ENCODE measurements around the gene LGR4.

Gene LGR4

GRCh38 chr11:27420722-27421572 is 51.6 kb downstream of the LGR4 start:
- Histone ChIP-seq H3K4me2 (ENCODE audit: low read length) (no peak overlapping the region), H3K4me3 (ENCODE audit: low read length) (no peak overlapping the region), H3K9me2 (replicated peaks; ENCODE audit: control insufficient read depth, low read length) (no peaks in the 10 kb centered on the region), H3K27ac (ENCODE audit: low read depth, low read length) (no peak overlapping the region), H3K27me3 (ENCODE audit: control insufficient read depth, low read length) (no peaks in the 10 kb centered on the region), H3K79me2 (ENCODE audit: control insufficient read depth, low read length) (no peaks in the 10 kb centered on the region), H3K9me3 (ENCODE audit: control insufficient read depth, insufficient read depth, low read length) (no peaks in the 10 kb centered on the region), H3F3A (ENCODE audit: control insufficient read depth, insufficient read depth) (no peaks in the 10 kb centered on the region), H4K20me1 (ENCODE audit: control insufficient read depth, insufficient read depth, low read depth, low read length) (no peaks in the 10 kb centered on the region), H3K4me1 (ENCODE audit: control insufficient read depth, low read length) (no peaks in the 10 kb centered on the region), H3K36me3 (ENCODE audit: control insufficient read depth, low read length) (no peaks in the 10 kb centered on the region)
- no peak for TF ChIP-seq EZH2phosphoT487 (IDR thresholded peaks at IDR 0.05; ENCODE audit: borderline replicate concordance, low read length)

- H4K20me1 ChIP-seq (ENCODE audit: control insufficient read depth, insufficient read depth, low read depth, low read length), result no peaks in the 10 kb centered on the region
- H3K4me2 ChIP-seq (ENCODE audit: low read length), result no peak overlapping the region
- no peaks in the 10 kb centered on the region for H3K79me2 ChIP-seq (ENCODE audit: control insufficient read depth, low read length)
- no peaks in the 10 kb centered on the region for H3K27me3 ChIP-seq (ENCODE audit: control insufficient read depth, low read length)
- H3K9me2 ChIP-seq (replicated peaks; ENCODE audit: control insufficient read depth, low read length), result no peaks in the 10 kb centered on the region
- no peak overlapping the region for H3K4me3 ChIP-seq (ENCODE audit: low read length)
- H3K9me3 ChIP-seq (ENCODE audit: control insufficient read depth, insufficient read depth, low read length), result no peaks in the 10 kb centered on the region
- no peaks in the 10 kb centered on the region for H3K36me3 ChIP-seq (ENCODE audit: control insufficient read depth, low read length)
- H3K27ac ChIP-seq (ENCODE audit: low read depth, low read length), result no peak overlapping the region
- no peaks in the 10 kb centered on the region for H3F3A ChIP-seq (ENCODE audit: control insufficient read depth, insufficient read depth)
- no peaks in the 10 kb centered on the region for H3K4me1 ChIP-seq (ENCODE audit: control insufficient read depth, low read length)
- TF ChIP-seq, protein P1, sequence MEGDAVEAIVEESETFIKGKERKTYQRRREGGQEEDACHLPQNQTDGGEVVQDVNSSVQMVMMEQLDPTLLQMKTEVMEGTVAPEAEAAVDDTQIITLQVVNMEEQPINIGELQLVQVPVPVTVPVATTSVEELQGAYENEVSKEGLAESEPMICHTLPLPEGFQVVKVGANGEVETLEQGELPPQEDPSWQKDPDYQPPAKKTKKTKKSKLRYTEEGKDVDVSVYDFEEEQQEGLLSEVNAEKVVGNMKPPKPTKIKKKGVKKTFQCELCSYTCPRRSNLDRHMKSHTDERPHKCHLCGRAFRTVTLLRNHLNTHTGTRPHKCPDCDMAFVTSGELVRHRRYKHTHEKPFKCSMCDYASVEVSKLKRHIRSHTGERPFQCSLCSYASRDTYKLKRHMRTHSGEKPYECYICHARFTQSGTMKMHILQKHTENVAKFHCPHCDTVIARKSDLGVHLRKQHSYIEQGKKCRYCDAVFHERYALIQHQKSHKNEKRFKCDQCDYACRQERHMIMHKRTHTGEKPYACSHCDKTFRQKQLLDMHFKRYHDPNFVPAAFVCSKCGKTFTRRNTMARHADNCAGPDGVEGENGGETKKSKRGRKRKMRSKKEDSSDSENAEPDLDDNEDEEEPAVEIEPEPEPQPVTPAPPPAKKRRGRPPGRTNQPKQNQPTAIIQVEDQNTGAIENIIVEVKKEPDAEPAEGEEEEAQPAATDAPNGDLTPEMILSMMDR (IDR thresholded peaks at IDR 0.05; ENCODE audit: low read depth, low read length, poor library complexity, severe bottlenecking), result no peak
- no peak for TF ChIP-seq EZH2phosphoT487 (IDR thresholded peaks at IDR 0.05; ENCODE audit: borderline replicate concordance, low read length)
Measured at GRCh38 chr11:27420217-27420616, 52.4 kb downstream of the LGR4 start.

GRCh38 chr11:27418356-27418755 is 54.2 kb downstream of the LGR4 start:
- H3K4me1 ChIP-seq (ENCODE audit: control insufficient read depth, low read length), result no peaks in the 10 kb centered on the region
- H4K20me1 ChIP-seq (ENCODE audit: control insufficient read depth, insufficient read depth, low read depth, low read length), result no peaks in the 10 kb centered on the region
- H3K79me2 ChIP-seq (ENCODE audit: control insufficient read depth, low read length), result no peaks in the 10 kb centered on the region
- no peak overlapping the region for H3K27ac ChIP-seq (ENCODE audit: low read depth, low read length)
- H3K4me3 ChIP-seq (ENCODE audit: low read length), result no peak overlapping the region
- no peak overlapping the region for H3K4me2 ChIP-seq (ENCODE audit: low read length)
- H3K9me2 ChIP-seq (replicated peaks; ENCODE audit: control insufficient read depth, low read length), result no peaks in the 10 kb centered on the region
- TF ChIP-seq, protein P1 (IDR thresholded peaks at IDR 0.05; ENCODE audit: low read depth, low read length, poor library complexity, severe bottlenecking), result no peak
- no peak for TF ChIP-seq EZH2phosphoT487 (IDR thresholded peaks at IDR 0.05; ENCODE audit: borderline replicate concordance, low read length)
- H3K27me3 ChIP-seq (ENCODE audit: control insufficient read depth, low read length), result no peaks in the 10 kb centered on the region
- no peaks in the 10 kb centered on the region for H3F3A ChIP-seq (ENCODE audit: control insufficient read depth, insufficient read depth)
- H3K9me3 ChIP-seq (ENCODE audit: control insufficient read depth, insufficient read depth, low read length), result no peaks in the 10 kb centered on the region
- H3K36me3 ChIP-seq (ENCODE audit: control insufficient read depth, low read length), result no peaks in the 10 kb centered on the region

GRCh38 chr11:27416568-27417176 is 55.9 kb downstream of the LGR4 start:
- no peaks in the 10 kb centered on the region for H3K9me3 ChIP-seq (ENCODE audit: control insufficient read depth, insufficient read depth, low read length)
- no peak overlapping the region for H3K4me2 ChIP-seq (ENCODE audit: low read length)
- no peaks in the 10 kb centered on the region for H3K9me2 ChIP-seq (replicated peaks; ENCODE audit: control insufficient read depth, low read length)
- H3K27ac ChIP-seq (ENCODE audit: low read depth, low read length), result no peak overlapping the region
- no peaks in the 10 kb centered on the region for H3K36me3 ChIP-seq (ENCODE audit: control insufficient read depth, low read length)
- H4K20me1 ChIP-seq (ENCODE audit: control insufficient read depth, insufficient read depth, low read depth, low read length), result no peaks in the 10 kb centered on the region
- H3F3A ChIP-seq (ENCODE audit: control insufficient read depth, insufficient read depth), result no peaks in the 10 kb centered on the region
- no peak overlapping the region for H3K4me3 ChIP-seq (ENCODE audit: low read length)
- H3K79me2 ChIP-seq (ENCODE audit: control insufficient read depth, low read length), result no peaks in the 10 kb centered on the region
- no peaks in the 10 kb centered on the region for H3K4me1 ChIP-seq (ENCODE audit: control insufficient read depth, low read length)
- no peak for TF ChIP-seq EZH2phosphoT487 (IDR thresholded peaks at IDR 0.05; ENCODE audit: borderline replicate concordance, low read length)
- TF ChIP-seq, protein P1 (IDR thresholded peaks at IDR 0.05; ENCODE audit: low read depth, low read length, poor library complexity, severe bottlenecking), result no peak
- H3K27me3 ChIP-seq (ENCODE audit: control insufficient read depth, low read length), result no peaks in the 10 kb centered on the region

Data from DOHH2 (cell line).